Erythroblast (primary cell): ENCODE results near the gene ZNF423.

Experiments used
- GATA1 ChIP-seq: IDR thresholded peaks from 2 replicates; pipeline ENCODE4 v1.6.1; 2011; ENCODE audit warnings: low read depth, mild to moderate bottlenecking, control low read depth, low read length, moderate library complexity
- POLR2A ChIP-seq: IDR thresholded peaks from 2 replicates; pipeline ENCODE4 v1.6.1; 2011; ENCODE audit warnings: mild to moderate bottlenecking, low read length

GRCh38 chr16:49608098-49608497 is 247.8 kb downstream of the ZNF423 start:
- TF ChIP-seq POLR2A: no peak
- no peak for TF ChIP-seq GATA1
